Sigmoid colon (tissue), 7 donors: ENCODE measurements around the gene MANBA. TPM values are rescaled to one million over a fixed set of nuclear protein-coding genes. Genes with fewer than 3 reads are reported as not detected.

Source experiments
- DNase-seq: peaks from one replicate; pipeline ENCODE4 v3.0.0-alpha.2; 2019
- H3K27ac ChIP-seq, 4 donors: fragments of 200-600 bp; sonication (generic); one replicate each; pipeline ENCODE4 v1.5.1; 2016 to 2019; ENCODE audit warnings: mild to moderate bottlenecking in 1 of 4
- H3K27me3 ChIP-seq, 3 donors: fragments of 200-600 bp; sonication (generic); one replicate each; pipeline ENCODE4 v1.5.1; 2019; ENCODE audit warnings: mild to moderate bottlenecking in 1 of 3
- H3K36me3 ChIP-seq, 4 donors: fragments of 200-600 bp; sonication (generic); one replicate each; pipeline ENCODE4 v1.5.1; 2016 to 2019
- H3K4me1 ChIP-seq, 4 donors: fragments of 200-600 bp; sonication (generic); one replicate each; pipeline ENCODE4 v1.5.1; 2017 to 2019
- H3K4me3 ChIP-seq, 4 donors: fragments of 200-600 bp; sonication (generic); one replicate each; pipeline ENCODE4 v1.5.1; 2017 to 2019; ENCODE audit warnings: mild to moderate bottlenecking in 2 of 4, moderate library complexity in 1 of 4
- H3K9me3 ChIP-seq, 4 donors: fragments of 200-600 bp in 3 of 4; sonication (generic) in 3 of 4; one replicate each; pipeline versions ENCODE4 v1.5.1 to v1.6.1; 2013 to 2019
- EP300 ChIP-seq, 4 donors: sonication (generic); formaldehyde crosslinking; IDR thresholded peaks; one replicate each; pipeline ENCODE4 v1.6.1; 2017; ENCODE audit warnings: antibody characterized with exemption in 4 of 4
- POLR2A ChIP-seq, 2 donors: fragments of 450-650 bp; IDR thresholded peaks; one replicate each; pipeline ENCODE4 v1.6.1; 2016; ENCODE audit warnings: antibody characterized with exemption in 2 of 2, mild to moderate bottlenecking in 2 of 2, moderate library complexity in 2 of 2
- POLR2AphosphoS5 ChIP-seq, 4 donors: sonication (generic); formaldehyde crosslinking; IDR thresholded peaks; one replicate each; pipeline ENCODE4 v1.6.1; 2017; ENCODE audit warnings: antibody characterized with exemption in 4 of 4
- WGBS, 2 donors: extraction: QIAGEN DNeasy Blood & Tissue Kit; methylation state at CpG; one replicate each; pipeline ENCODE4 v1.1.7; 2013; 5-methylcytosine and 5-hydroxymethylcytosine counted together
- intact Hi-C: fragments of 100-400 bp; cut with DNase I; formaldehyde crosslinking; loops from one replicate; pipeline ENCODE4 v1.15.1; 2023
- polyA plus RNA-seq, 3 donors: library from polyadenylated mRNA; stranded (reverse); fragments of 200-250 nt; gene quantifications; one replicate each; pipeline ENCODE4 v1.2.3, GENCODE V29; 2013
- total RNA-seq, 4 donors: library from RNA; depleted of rRNA; stranded (reverse); fragments of >200 nt; gene quantifications; one replicate each; pipeline ENCODE4 v1.1.0, GENCODE V29; 2016
- TF ChIP-seq, protein P1 (sequence below), 4 experiments: fragments of 450-650 bp in 3 of 4; fragments of 200-600 bp in 1 of 4; IDR thresholded peaks; one replicate each; pipeline ENCODE4 v1.5.1; 2016 to 2019; ENCODE audit warnings: antibody characterized with exemption in 4 of 4, mild to moderate bottlenecking in 3 of 4, moderate library complexity in 2 of 4
- donor health status: healthy with polysubstance abuse.
- donor health status: Bipolar disorder and iron deficiency.
- donor health status: healthy.

MANBA gene
- total and polyA plus RNA-seq, 7 donors = 8.4 to 47.4 (median 25.3) TPM

DNA sequence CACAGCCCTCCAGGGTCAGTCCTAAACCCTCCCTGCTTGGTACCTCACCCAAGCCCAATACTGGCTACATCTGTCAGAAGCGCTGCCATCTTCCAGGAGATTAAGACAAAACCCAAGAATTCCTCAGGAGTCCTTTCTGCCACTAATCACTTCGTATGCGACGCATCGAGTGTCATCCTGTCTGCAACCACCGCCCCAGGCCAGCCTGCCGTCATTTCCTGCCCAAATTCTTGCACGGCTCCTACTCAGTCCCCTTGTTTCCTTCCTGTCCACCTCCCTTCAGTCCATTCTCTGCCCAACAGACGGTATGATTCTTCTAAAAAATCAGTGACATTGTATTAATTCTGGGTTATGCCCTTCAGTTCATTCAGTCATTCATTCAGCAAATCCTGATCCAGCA is 146.0 kb downstream of the MANBA start:
- TF ChIP-seq POLR2A (IDR thresholded peaks at IDR 0.05) = no peak
- TF ChIP-seq EP300 (IDR thresholded peaks at IDR 0.05) = no peak
- TF ChIP-seq, protein P1, sequence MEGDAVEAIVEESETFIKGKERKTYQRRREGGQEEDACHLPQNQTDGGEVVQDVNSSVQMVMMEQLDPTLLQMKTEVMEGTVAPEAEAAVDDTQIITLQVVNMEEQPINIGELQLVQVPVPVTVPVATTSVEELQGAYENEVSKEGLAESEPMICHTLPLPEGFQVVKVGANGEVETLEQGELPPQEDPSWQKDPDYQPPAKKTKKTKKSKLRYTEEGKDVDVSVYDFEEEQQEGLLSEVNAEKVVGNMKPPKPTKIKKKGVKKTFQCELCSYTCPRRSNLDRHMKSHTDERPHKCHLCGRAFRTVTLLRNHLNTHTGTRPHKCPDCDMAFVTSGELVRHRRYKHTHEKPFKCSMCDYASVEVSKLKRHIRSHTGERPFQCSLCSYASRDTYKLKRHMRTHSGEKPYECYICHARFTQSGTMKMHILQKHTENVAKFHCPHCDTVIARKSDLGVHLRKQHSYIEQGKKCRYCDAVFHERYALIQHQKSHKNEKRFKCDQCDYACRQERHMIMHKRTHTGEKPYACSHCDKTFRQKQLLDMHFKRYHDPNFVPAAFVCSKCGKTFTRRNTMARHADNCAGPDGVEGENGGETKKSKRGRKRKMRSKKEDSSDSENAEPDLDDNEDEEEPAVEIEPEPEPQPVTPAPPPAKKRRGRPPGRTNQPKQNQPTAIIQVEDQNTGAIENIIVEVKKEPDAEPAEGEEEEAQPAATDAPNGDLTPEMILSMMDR (IDR thresholded peaks at IDR 0.05) = no peak
- no peak for TF ChIP-seq POLR2AphosphoS5 (IDR thresholded peaks at IDR 0.05)
- Histone ChIP-seq H3K9me3 (no peaks in the 10 kb centered on the region), H3K27me3 (no peaks in the 10 kb centered on the region), H3K36me3 (peaks cover 12 to 76% (median 25%) of the 10 kb centered on the region in 4 donors), H3K4me3 (no peak overlapping the region), H3K4me1 (no peaks in the 10 kb centered on the region), H3K27ac (no peak overlapping the region)
- DNase-seq = no peak
- WGBS, 2 donors = 79 to 93% methylated on average over 9 of the region's 9 CpGs
- intact Hi-C loops = no loop called here

DNA sequence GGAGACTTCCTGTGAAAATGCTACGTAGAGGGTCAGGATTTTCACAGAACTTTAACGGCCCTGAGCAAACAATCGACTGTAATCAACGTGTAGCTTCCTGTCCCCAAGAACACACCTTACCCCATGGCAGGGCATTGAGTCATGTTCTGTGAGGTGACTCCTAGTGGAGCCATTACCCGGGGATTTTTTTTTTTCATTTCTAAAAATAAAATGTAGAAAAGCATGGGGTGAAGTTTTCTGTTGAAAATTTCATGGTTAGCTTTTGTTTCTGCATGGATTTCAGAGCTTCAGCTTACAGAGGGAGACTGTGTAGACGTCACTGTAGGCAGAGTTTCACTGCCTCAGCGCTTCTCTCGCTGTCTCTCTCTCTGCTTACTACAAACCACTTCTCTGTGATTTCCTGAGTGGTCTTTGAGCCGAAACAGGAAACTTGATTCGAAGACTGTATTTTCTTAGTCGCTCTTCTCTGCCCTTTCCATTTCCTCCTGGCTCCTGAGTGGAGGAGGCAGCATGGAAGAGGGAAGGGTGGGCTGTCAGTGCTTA is 147.9 kb downstream of the MANBA start:
- H3K4me3 ChIP-seq = no peak overlapping the region
- intact Hi-C loops = no loop called here
- 42 to 51% methylated on average over 11 of the region's 11 CpGs for WGBS, 2 donors
- no peak overlapping the region for H3K27ac ChIP-seq
- no peaks in the 10 kb centered on the region for H3K27me3 ChIP-seq
- no peaks in the 10 kb centered on the region for H3K4me1 ChIP-seq
- TF ChIP-seq, protein P1 (IDR thresholded peaks at IDR 0.05) = no peak
- no peak for TF ChIP-seq EP300 (IDR thresholded peaks at IDR 0.05)
- no peak for TF ChIP-seq POLR2AphosphoS5 (IDR thresholded peaks at IDR 0.05)
- TF ChIP-seq POLR2A (IDR thresholded peaks at IDR 0.05) = no peak
- peaks cover 12 to 95% (median 29%) of the 10 kb centered on the region in 4 donors for H3K36me3 ChIP-seq
- DNase-seq = no peak
- no peaks in the 10 kb centered on the region for H3K9me3 ChIP-seq

DNA sequence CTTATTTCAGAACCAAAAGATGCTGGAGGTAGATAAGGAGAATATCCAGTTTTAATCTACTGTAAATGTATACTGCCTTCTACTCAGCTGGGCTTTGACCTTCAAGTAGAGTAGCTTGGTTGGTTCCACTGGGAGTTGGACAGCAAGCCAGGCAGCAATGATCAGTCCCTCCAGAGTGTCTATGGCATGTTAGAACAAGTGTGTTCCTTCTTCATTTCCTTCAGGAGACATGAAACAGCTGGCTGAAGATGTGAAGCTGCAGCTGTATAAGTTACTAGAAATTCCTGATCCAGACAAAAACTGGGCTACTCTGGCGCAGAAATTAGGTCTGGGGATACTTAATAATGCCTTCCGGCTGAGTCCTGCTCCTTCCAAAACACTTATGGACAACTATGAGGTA is 148.6 kb downstream of the MANBA start:
- no peak for DNase-seq
- TF ChIP-seq EP300 (IDR thresholded peaks at IDR 0.05) (no peak), POLR2A (IDR thresholded peaks at IDR 0.05) (no peak), POLR2AphosphoS5 (IDR thresholded peaks at IDR 0.05) (no peak)
- TF ChIP-seq, protein P1 (IDR thresholded peaks at IDR 0.05) = no peak
- Histone ChIP-seq H3K4me1 (no peaks in the 10 kb centered on the region), H3K36me3 (peaks cover 12 to 99% (median 35%) of the 10 kb centered on the region in 4 donors), H3K4me3 (no peak overlapping the region), H3K9me3 (no peaks in the 10 kb centered on the region), H3K27me3 (no peaks in the 10 kb centered on the region), H3K27ac (no peak overlapping the region)
- intact Hi-C loops = no loop called here
- 92 to 96% methylated on average over 2 of the region's 2 CpGs for WGBS, 2 donors

- Histone ChIP-seq H3K9me3 (no peaks in the 10 kb centered on the region), H3K27ac (no peak overlapping the region), H3K27me3 (no peaks in the 10 kb centered on the region), H3K36me3 (peaks cover 12 to 93% (median 42%) of the 10 kb centered on the region in 4 donors), H3K4me3 (no peak overlapping the region), H3K4me1 (no peaks in the 10 kb centered on the region)
- no peak for DNase-seq
- WGBS, 2 donors = 48 to 64% methylated on average over 3 of the region's 3 CpGs
- intact Hi-C loops = no loop called here
- no peak for TF ChIP-seq POLR2A (IDR thresholded peaks at IDR 0.05)
- TF ChIP-seq, protein P1 (IDR thresholded peaks at IDR 0.05) = no peak
- TF ChIP-seq EP300 (IDR thresholded peaks at IDR 0.05) = no peak
- no peak for TF ChIP-seq POLR2AphosphoS5 (IDR thresholded peaks at IDR 0.05)
Observed at GRCh38 chr4:102610476-102610875, 150.3 kb downstream of the MANBA start.

DNA sequence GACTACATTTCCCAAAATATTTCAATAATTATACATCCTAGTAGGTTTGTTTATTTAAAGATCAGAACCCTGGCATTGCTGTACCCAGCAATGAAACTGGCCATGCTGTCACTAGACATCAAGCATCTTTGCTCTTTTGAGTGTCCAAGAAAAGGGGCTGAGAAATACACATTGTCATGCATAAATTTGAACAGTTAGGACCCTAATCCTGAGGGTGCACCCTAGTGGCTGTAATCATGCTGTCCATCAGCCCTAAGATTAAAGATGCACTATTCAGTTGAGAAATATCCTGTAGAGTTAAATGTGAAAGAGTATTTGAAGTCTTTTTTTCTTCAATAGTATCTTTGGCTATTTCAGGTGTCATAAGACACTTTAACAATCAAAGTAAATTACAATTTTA is 150.8 kb downstream of the MANBA start:
- no peaks in the 10 kb centered on the region for H3K9me3 ChIP-seq
- H3K4me3 ChIP-seq = no peak overlapping the region
- DNase-seq = no peak
- intact Hi-C loops = no loop called here
- no peak for TF ChIP-seq POLR2AphosphoS5 (IDR thresholded peaks at IDR 0.05)
- no peak for TF ChIP-seq POLR2A (IDR thresholded peaks at IDR 0.05)
- H3K4me1 ChIP-seq = no peaks in the 10 kb centered on the region
- no peaks in the 10 kb centered on the region for H3K27me3 ChIP-seq
- H3K36me3 ChIP-seq = peaks cover 12 to 90% (median 40%) of the 10 kb centered on the region in 4 donors
- H3K27ac ChIP-seq = no peak overlapping the region
